NCI-H1436 (cell line): ENCODE results near the gene ZNF629.
"Not testable (repeated sequence)": the region's sequence is repeated elsewhere in the genome, so short reads cannot be mapped to it uniquely, and the experiment has no call there.

Source experiments
- DNase-seq: peaks from one replicate; lab custom pipeline; 2025; lab: John Stamatoyannopoulos, UW

The ZNF629 gene

GRCh38 chr16:30786936-30787612 lies at the start of gene ZNF629:
Gene ZNF629 (minus strand): TSS chr16:30787205. CDS start chr16:30784482, 2,723 bp downstream.
- DNase-seq = peak; percentile 67

GRCh38 chr16:30834130-30834740 lies 47.2 kb upstream of the ZNF629 start:
- DNase-seq = no peak

DNA sequence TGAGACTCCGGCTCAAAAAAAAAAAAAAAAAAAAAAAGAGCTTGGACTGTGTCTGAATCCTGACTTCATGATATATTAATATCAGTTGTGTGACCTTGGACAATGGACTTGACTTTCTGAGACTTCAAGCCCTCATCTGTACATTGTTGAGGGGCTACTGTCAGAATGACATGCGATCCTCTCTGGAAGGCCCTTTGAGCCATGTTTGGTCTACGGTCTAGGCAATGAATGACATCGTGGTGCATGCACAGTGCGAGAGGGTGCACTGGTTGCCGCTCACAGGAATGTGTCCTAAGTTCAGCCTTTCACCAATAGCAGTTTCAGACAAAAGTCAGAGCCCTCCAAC lies 43.0 kb upstream of the ZNF629 start:
- no peak for DNase-seq

DNA sequence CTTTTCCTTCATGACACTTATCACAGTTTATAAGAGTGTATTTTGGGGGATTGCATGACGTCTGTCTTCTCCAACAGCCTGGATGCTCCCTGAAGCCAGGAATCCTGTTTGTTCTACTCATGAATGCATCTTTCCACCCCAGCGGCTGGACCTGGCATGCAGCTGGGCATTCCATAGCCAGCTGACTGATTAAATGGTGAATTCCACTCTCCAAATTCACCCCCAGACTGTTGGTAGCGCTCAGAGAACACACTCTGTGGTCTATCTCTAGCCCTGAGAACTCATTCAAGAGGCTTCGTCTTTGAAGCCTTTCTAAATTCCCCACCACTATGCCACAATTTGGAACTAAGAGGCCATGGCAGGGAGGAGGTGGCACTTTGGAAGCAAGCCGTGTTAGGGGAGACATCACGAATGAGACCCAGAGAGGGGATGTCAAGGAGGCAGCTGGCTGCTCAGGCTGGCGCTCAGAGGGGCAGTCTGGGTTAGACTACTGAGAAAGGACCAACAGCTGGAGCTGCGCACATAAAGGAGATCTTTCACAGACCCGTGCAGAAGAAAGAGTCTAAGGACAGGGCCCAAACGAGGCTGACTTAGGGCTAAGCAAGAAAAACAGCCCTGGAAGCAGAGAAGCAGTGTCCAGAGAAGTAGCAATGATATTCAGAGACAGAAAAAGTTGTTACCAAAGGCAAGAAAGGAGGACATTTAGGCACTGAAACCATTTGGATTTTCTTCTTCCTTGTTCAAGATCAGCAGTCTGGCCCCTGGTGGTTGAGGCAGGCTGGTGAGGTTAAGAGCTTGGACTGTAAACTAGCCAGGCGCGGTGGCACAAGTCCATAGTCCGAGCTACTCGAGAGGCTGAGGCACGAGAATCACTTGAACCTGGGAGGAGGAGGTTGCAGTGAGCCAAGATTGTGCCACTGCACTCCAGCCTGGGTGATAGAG lies 42.4 kb upstream of the ZNF629 start:
- DNase-seq = no peak

DNA sequence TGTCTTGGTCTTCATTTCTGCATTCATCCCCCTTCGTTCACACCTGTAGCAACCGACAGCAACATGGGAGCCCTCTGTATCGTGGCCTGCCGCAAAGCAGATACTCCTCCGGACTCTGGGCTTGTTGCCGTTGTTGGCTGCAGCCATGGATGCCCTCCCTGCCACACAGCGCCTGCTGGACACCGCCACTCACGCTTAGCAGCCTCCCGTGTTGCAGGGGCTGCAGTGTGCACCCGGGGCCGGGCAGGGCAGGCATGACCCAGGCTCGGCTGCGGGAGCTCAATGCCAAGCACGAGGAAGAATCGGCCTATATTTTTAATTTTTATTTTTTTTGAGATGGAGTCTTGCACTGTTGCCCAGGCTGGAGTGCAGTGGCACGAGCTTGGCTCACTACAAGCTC lies 34.9 kb upstream of the ZNF629 start:
- no peak for DNase-seq

GRCh38 chr16:30821441-30821840 lies 34.4 kb upstream of the ZNF629 start:
- DNase-seq = not testable (repeated sequence)

DNA sequence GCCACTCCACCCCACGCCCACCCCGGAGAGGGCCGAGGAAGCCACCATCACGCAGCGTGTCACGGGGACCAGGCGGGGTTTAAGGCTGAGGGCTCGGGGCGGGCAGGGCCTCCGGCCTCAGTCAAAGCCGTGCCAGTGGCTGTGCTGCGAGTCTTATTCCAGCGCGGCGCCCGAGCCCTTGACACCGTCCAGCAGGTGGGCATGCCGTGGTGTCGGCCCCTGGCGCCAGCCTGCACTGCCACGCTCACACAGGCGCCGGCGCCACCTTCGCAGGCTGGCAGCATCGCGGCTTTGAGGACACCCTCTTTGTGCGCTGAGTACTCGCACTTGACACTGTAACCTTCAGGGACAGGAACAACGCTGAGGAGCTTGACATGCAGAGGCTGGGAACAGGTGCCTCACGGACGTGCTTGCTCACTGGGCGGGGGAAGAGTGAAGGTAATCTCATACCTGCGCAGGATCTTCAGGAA lies 34.0 kb upstream of the ZNF629 start:
- DNase-seq = no peak

- DNase-seq = no peak
Measured at GRCh38 chr16:30816769-30817168, 29.8 kb upstream of the ZNF629 start.

- DNase-seq = no peak
Measured at GRCh38 chr16:30813821-30814189, 26.8 kb upstream of the ZNF629 start.

DNA sequence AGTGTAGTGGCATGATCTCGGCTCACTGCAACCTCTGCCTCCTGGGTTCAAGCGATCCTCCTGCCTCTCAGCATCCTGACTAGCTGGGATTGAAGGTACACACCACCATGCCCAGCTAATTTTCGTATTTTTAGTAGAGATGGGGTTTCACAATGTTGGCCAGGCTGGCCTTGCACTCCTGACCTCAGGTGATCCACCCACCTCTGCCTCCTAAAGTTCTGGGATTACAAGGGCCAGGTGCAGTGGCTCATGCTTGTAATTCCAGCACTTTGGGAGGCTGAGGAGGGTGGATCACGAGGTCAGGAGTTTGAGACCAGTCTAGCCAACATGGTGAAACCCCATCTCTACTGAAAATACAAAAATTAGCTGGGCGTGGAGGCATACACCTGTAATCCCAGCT lies 22.7 kb upstream of the ZNF629 start:
- DNase-seq = not testable (repeated sequence)

GRCh38 chr16:30808890-30809426 lies 22.0 kb upstream of the ZNF629 start:
- not testable (repeated sequence) for DNase-seq

DNA sequence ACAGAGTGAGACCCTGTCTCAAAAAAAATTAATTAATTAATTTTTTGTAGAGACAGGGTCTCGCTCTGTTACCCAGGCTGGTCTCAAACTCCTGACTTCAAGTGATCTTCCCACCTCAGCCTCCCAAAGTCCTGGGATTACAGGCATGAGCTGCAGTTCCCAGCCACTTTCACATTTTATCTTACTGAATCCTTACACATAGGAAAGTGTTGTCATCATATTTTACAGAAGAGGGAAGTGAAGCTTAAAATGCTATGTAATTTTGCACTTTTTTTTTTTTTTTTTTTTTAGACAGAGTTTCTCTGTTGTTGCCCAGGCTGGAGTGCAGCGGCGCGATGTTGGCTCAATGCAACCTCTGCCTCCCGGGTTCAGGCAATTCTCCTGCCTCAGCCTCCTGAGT lies 21.1 kb upstream of the ZNF629 start:
- DNase-seq = no peak

DNA sequence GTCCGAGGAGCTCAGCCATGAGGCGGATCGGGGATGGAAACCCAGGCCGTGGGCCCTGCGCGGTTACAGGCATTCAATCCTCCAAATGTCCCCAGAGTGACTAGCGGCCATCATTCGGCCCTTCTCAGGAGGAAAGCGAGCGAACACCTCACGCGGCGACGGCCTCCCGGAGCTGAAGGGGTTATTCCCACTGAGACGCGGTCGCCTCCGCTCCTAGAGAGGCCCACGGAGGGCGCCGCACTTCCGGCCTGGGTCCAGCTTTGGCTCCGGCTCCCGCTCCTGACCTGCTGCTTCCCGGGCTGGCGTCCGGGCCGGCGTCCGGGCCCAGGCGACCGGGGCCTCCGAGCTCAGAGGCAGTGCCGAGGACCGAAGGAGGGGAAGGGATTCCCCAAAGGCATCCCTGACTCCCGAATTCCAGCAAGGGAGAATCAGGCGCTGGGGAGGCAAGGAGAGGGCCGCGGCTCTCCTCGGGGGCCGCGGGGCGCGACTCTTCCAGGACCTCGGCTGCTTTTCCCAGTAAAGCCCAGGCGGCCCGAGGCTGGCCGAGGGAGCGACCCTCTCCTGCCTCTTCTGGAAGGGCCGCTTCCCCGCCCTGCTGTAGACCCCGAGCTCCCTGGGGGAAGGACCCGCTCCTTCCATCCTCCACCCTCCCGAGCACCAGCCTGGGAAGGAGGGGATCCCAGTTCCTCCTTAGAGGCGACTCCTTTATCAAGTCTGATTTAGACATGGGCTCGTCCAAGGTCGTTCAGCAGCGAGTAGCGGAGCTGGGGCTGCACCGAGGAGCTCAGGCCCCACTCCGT lies 18.6 kb upstream of the ZNF629 start:
- peak; percentile 69 for DNase-seq

DNA sequence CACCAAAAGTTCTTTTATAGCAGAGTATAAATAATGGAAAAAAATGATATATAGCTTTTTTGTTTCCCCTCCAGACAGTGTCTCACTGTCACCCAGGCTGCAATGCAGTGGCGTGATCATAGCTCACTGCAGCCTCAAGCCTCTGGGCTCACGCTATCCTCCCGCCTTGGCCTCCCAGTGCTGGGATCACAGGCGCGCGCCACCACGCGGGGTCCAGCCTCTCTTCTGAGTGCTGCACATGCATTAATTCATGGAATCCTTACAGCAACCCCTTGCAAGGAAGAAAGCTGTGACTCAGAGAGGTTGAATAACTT lies 18.0 kb upstream of the ZNF629 start:
- DNase-seq = no peak

DNA sequence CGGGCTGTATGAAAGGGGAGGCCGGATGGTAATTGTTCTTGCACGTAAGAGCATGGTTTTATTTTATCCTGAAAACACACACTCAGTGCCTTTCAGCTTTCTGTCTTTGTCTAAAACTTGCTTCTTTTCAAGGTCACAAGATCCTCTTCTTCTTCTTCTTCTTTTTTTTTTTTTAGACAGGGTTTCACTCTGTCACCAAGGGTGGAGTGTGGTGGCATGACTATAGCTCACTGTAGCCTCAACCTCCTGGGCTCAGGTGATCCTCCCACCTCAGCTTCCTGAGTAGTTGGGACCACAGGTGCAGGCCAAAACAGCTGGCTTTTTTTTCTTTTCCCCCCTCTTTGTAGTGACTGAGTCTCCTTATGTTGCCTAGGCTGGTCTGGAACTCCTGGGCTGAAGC lies 15.9 kb upstream of the ZNF629 start:
- no peak for DNase-seq

- DNase-seq = no peak
Measured at GRCh38 chr16:30797670-30798309, 10.8 kb upstream of the ZNF629 start.

DNA sequence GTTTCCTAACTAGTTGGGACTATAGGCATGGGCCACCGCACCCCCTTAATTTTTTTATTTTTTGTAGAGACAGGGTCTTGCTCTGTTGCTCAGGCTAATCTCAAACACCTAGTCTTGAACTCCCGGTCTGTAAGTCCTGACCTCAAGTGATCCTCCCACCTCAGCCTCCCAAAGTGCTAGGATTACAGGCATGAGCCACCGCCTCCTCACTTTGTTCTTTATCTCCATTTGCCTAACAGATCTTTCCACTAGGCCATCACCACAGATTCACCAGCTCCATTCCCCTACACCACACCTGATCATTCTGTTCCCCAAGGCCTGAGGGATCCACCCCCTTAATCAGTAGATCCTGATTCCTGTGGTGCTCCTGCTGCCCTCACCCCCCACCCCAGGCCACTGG lies 7.6 kb upstream of the ZNF629 start:
- no peak for DNase-seq

DNA sequence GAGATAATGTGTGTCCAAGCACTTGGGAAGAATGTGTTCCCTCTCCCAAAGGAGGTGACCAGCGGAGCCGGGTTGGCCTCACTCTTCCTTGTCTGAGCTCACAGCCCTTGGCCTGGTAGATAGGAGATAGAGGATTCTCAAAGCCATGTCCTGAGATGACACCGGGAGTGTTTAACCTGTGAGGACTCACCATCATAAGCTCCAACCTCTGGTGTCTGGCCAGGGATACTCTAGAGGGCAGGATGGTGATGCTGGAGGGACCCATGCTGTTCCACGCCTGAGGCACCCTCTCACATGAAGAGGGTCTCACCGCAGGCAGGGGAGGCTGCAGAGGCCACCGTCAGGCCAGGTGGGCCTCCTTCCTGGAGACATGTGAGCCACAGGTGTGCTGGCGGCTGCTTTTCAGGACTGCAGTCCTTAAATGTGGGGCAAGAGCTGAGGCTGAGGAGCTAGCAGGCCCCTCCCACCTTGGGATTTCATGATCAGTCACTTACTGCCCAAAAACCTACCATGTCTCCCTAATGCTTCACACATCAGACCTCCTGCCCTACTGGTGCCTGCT lies 6.6 kb upstream of the ZNF629 start:
- DNase-seq = no peak

DNA sequence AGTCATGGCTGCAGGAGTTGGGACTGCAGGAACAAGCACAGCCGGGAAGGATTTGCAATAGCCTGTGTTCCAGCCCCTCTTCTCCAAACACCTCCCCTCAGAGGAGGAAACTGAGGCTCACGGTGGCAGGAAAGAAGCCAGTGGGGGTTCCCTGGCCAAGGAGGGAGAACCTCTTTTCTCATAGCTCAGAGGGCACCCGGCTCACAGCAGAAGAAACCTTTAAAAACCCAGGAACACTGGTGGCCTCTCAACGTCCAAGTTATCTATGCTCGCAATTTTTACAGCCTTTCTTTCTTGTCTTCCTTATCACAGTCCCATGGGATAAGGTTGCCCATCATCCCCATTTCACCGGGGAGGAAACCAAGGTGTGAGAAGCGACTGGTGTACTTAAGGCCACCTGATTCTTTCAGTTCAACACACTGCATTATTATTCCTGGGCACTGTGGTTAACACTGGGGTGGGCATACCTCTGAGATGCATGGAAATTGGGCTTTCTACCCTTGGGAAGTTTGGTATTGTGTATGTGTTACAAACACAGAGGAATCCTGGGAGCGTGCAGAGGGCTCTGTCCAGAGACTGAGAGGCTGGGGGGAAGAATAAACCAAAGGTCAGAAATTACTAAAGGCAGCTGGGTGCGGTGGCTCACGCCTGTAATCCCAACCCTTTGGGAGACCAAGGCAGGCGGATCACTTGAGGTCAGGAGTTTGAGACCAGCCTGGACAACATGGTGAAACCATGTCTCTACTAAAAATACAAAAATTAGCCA lies 791 bp upstream of the ZNF629 start:
- no peak for DNase-seq
